Neutrophil (primary cell): ENCODE measurements around the gene GPR26.
"Not testable (repeated sequence)": the region's sequence is repeated elsewhere in the genome, so short reads cannot be mapped to it uniquely, and the experiment has no call there.

ENCODE experiments used
- H3K27ac ChIP-seq: fragments of 200-600 bp; sonication (generic); 2 replicates; pipeline ENCODE4 v1.5.1; 2016; ENCODE audit warnings: mild to moderate bottlenecking, moderate library complexity
- H3K27me3 ChIP-seq: fragments of 200-600 bp; sonication (generic); 2 replicates; pipeline ENCODE4 v1.6.0; 2016; ENCODE audit warnings: mild to moderate bottlenecking
- H3K36me3 ChIP-seq: fragments of 200-600 bp; sonication (generic); 2 replicates; pipeline ENCODE4 v1.5.1; 2017
- H3K4me1 ChIP-seq, 2 experiments: fragments of 200-600 bp in 1 of 2; sonication (generic) in 1 of 2; 1 replicate in 1 of 2; 2 replicates in 1 of 2; pipeline versions ENCODE4 v1.5.1 to v1.6.1; 2013 to 2016; ENCODE audit warnings: low read depth in 1 of 2, low read length in 1 of 2, mild to moderate bottlenecking in 1 of 2, moderate library complexity in 1 of 2; ENCODE audit not compliant: control insufficient read depth in 1 of 2, insufficient read depth in 1 of 2
- H3K4me3 ChIP-seq, 2 experiments: fragments of 200-600 bp in 1 of 2; sonication (generic) in 1 of 2; 1 replicate in 1 of 2; 2 replicates in 1 of 2; pipeline ENCODE4 v1.5.1; 2013 to 2016; ENCODE audit warnings: low read depth in 1 of 2, low read length in 1 of 2, mild to moderate bottlenecking in 1 of 2, moderate library complexity in 1 of 2
- H3K9me3 ChIP-seq: fragments of 200-600 bp; sonication (generic); 2 replicates; pipeline ENCODE4 v1.5.1; 2016
- CTCF ChIP-seq: fragments of 200-600 bp; sonication (generic); IDR thresholded peaks from 2 replicates; pipeline ENCODE4 v1.5.1; 2016; ENCODE audit warnings: antibody characterized with exemption

Gene GPR26

GRCh38 chr10:123721441-123722049, 55.4 kb downstream of the GPR26 start:
- H3K27ac ChIP-seq, result no peak overlapping the region
- H3K27me3 ChIP-seq, result no peaks in the 10 kb centered on the region
- no peak overlapping the region for H3K4me3 ChIP-seq
- TF ChIP-seq CTCF, result no peak
- H3K4me1 ChIP-seq, result no peaks in the 10 kb centered on the region
- H3K36me3 ChIP-seq, result no peaks in the 10 kb centered on the region
- H3K9me3 ChIP-seq, result no peaks in the 10 kb centered on the region

- Histone ChIP-seq H3K27me3 (no peaks in the 10 kb centered on the region), H3K4me3 (no peak overlapping the region), H3K4me1 (no peaks in the 10 kb centered on the region), H3K27ac (no peak overlapping the region), H3K9me3 (no peaks in the 10 kb centered on the region), H3K36me3 (no peaks in the 10 kb centered on the region)
- no peak for TF ChIP-seq CTCF
These were observed 56.2 kb downstream of the GPR26 start for GRCh38 chr10:123722351-123722750.

GRCh38 chr10:123724747-123725146, 58.6 kb downstream of the GPR26 start:
- no peak overlapping the region for H3K27ac ChIP-seq
- H3K36me3 ChIP-seq, result no peaks in the 10 kb centered on the region
- H3K9me3 ChIP-seq, result no peaks in the 10 kb centered on the region
- no peaks in the 10 kb centered on the region for H3K4me1 ChIP-seq
- no peak for TF ChIP-seq CTCF
- H3K27me3 ChIP-seq, result no peaks in the 10 kb centered on the region
- no peak overlapping the region for H3K4me3 ChIP-seq

- Histone ChIP-seq H3K27ac (no peak overlapping the region), H3K4me3 (no peak overlapping the region), H3K36me3 (no peaks in the 10 kb centered on the region), H3K4me1 (no peaks in the 10 kb centered on the region), H3K9me3 (no peaks in the 10 kb centered on the region), H3K27me3 (no peaks in the 10 kb centered on the region)
- no peak for TF ChIP-seq CTCF
These were observed 60.2 kb downstream of the GPR26 start for GRCh38 chr10:123726381-123726780.

- Histone ChIP-seq H3K4me3 (no peak overlapping the region), H3K27ac (no peak overlapping the region), H3K4me1 (no peaks in the 10 kb centered on the region), H3K9me3 (no peaks in the 10 kb centered on the region), H3K36me3 (no peaks in the 10 kb centered on the region), H3K27me3 (no peaks in the 10 kb centered on the region)
- no peak for TF ChIP-seq CTCF
These were observed 60.7 kb downstream of the GPR26 start for GRCh38 chr10:123726836-123727235.

- TF ChIP-seq CTCF, result no peak
- H3K36me3 ChIP-seq, result no peaks in the 10 kb centered on the region
- no peak overlapping the region for H3K27ac ChIP-seq
- no peaks in the 10 kb centered on the region for H3K9me3 ChIP-seq
- H3K4me1 ChIP-seq, result no peaks in the 10 kb centered on the region
- H3K4me3 ChIP-seq, result no peak overlapping the region
- no peaks in the 10 kb centered on the region for H3K27me3 ChIP-seq
These were observed 63.4 kb downstream of the GPR26 start for GRCh38 chr10:123729523-123729922.

- not testable (repeated sequence) for H3K27ac ChIP-seq, H3K4me3 ChIP-seq, H3K9me3 ChIP-seq, H3K4me1 ChIP-seq, H3K27me3 ChIP-seq, H3K36me3 ChIP-seq
These were observed 70.8 kb downstream of the GPR26 start for GRCh38 chr10:123736917-123737316.
